GM21737 (cell line): ENCODE data around the gene GZMH.
"Not testable (repeated sequence)": the region's sequence is repeated elsewhere in the genome, so short reads cannot be mapped to it uniquely, and the experiment has no call there.

Source experiments
- ATAC-seq: cut with Tn5 transposase; IDR thresholded peaks from one replicate; pipeline ENCODE4 v1.9.1; 2021; ENCODE audit warnings: mild to moderate bottlenecking, moderate library complexity; ENCODE audit not compliant: unreplicated experiment

Gene GZMH

DNA sequence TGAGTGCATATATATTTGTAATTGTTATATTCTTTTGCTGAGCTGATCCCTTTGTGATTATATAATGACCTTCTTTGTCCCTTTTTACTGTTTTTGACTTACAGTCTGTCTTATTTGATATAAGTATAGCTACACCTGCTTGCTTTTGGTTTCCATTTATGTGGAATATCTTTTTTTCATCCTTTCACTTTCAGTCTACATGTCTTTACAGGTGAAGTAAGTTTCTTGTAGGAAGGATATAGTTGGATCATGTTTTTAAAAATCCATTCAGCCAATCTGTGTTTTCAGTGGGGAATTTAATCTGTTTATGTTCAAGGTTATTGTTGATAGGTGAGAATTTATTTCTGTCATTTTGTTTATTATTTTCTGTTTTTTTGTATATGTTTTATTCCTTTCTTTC lies 12.1 kb downstream of the GZMH start:
- no peak for ATAC-seq

DNA sequence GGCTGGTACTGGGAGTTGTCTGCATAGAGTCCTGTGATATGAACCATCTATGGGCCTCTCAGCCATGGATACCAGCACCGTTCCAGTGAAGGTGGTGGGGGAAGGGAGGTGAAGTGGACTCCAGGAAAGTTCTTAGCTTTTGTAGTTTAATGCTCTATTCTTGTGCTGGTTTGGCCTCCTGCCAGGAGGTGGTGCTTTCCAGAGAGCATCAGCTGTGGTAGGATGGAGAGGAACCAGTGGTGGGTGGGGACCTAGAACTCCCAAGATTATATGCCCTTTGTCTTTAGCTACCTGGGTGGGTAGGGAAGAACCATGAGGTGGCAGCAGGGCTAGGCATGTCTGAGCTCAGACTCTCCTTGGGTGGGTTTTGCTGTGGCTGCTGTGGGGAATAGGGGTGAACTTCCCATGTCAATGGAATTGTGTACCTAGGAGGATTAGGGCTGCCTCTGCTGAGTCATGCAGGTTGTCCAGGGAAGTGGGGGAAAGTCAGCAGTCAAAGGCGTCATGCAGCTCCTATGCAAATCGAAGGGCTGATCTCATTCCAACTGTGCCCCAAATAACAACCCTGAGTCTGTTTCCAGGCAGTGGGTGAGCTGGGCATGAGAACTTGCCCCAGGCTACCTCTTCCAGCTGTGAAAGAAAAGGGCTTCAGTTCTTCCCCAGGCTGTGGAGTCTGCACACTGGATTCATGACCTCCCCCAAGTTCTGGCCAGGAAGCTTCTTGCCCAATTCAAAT lies 14.2 kb downstream of the GZMH start:
- no peak for ATAC-seq

DNA sequence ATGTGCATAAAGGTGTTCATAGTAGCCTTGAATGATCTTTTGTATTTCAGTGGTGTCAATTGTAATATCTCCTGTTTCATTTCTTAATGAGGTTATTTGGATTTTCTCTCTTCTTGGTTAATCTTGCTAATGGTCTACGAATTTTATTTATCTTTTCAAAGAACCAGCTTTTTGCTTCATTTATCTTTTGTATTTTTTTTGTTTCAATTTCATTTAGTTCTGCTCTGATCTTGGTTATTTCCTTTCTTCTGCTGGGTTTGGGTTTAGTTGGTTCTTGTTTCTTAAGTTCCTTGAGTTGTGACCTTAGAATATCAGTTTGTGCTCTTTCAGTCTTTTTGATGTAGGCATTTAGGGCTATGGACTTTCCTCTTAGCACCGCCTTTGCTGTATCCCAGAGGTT lies 18.5 kb downstream of the GZMH start:
- not testable (repeated sequence) for ATAC-seq

DNA sequence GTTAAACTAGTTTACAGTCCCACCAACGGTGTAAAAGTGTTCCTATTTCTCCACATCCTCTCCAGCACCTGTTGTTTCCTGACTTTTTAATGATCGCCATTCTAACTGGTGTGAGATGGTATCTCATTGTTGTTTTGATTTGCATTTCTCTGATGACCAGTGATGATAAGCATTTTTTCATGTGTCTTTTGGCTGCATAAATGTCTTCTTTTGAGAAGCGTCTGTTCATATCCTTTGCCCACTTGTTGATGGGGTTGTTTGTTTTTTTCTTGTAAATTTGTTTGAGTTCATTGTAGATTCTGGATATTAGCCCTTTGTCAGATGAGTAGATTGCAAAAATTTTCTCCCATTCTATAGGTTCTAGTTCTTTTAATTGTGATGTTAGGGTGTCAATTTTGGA lies 25.1 kb downstream of the GZMH start:
- not testable (repeated sequence) for ATAC-seq

- ATAC-seq: no peak
Measured at GRCh38 chr14:24578558-24578957, 30.9 kb downstream of the GZMH start.

DNA sequence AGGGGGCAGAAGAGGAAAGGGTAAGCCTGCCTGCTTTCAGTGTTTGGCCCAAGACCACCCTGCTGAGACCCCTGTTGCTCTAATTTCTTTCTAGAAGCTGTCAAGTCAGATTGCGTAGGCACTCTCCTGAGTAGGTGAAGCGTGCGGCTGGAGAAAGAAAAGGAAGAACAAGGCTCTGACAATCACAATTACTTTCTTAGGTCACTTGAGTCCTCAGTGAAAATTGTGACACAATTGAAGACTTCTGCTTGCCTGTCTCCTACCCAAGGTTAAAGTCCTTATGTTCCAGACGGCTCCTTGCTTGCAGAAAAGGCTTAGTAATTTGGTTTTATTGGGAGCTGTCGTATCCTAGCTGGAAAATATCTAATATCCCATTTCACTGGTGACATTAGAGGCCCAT lies 32.7 kb downstream of the GZMH start:
- ATAC-seq: no peak

DNA sequence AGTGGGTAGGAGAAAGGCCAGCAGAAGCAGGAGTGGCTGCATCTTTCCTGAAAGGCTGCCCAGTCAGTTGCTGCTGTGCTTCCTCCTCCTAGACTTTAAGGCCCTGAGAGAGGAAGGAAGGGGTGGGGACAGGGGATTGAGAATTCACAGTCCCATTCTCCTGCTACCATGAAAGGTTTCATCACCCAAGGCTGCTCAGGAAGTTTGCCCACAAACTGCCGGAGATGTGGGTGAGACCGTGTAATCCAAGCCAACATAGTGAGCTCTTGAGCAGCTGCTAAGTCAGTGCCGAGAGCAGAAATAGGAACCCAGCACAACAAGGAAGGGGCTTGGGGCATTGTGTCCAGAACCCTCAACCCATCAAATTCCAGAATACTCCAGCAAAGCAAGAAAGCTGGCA lies 33.3 kb downstream of the GZMH start, which contains the start of gene CTSG:
Gene CTSG (minus strand): TSS at position 69 of the 400 bp plus-strand sequence. CDS start 27 bp downstream, at position 42.
- ATAC-seq: no peak

DNA sequence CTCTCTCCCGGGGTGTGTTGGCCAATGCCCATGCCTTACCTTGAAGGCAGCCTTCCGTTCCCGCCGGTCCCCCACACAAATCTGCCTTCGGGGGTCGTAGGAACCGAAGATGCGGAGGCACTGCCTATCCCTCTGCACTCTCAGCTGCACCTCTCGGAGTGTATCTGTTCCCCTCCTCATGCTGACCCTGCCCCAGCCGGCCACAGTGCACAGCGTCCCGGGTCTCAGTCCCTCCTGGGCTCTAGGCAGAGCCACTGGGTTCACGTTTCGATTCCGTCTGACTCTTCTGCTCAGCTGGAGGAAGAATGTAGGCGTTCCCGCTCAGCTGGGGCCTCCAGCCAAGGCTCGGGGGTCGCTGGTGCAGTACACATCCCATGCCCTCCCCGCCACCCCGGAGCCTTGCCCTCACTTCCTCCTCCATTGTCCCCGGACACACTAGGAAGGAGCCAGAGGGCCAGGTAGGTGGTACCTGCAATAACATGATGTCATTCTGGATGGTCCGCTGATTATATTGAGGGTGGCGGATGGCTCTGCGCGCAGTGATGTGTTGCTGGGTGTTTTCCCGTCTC lies 35.2 kb downstream of the GZMH start:
- no peak for ATAC-seq

DNA sequence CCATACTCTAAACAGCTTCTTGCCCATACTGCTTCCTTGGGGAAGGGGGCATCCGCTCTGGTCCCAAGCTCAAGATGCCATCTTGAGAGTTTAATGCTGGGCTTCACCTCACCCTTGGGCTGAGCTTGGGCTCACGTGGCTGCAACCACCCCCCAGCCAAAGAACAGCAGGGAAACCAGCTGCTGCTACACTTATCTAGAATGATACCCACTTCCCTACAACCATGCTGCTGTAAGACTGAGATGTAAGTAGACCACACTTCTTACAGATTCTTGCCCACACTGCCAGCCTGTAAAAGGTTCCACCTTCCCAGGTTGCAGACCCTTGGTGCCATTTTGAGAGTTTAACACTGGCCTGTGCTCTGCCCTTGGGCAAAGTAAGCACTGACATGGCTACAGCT lies 43.2 kb downstream of the GZMH start:
- ATAC-seq: no peak

DNA sequence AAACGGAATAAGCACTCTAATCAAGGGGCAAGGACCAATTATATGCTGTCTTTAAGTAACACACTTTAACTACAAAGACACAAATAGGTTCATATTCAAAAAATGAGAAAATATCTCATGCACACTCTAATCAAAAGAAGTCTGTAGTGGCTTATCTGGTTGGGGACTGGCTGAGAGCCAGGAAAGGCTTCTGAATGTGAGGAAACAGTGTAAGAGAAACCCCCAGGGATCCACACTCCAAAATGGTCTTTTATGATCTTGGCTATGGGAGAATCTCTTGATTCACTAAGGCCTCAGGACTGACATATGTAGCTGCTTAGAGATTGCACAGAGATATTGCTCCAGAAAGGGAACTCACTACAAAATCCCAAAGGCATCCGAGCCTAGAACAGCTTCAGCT lies 43.7 kb downstream of the GZMH start:
- ATAC-seq: no peak

DNA sequence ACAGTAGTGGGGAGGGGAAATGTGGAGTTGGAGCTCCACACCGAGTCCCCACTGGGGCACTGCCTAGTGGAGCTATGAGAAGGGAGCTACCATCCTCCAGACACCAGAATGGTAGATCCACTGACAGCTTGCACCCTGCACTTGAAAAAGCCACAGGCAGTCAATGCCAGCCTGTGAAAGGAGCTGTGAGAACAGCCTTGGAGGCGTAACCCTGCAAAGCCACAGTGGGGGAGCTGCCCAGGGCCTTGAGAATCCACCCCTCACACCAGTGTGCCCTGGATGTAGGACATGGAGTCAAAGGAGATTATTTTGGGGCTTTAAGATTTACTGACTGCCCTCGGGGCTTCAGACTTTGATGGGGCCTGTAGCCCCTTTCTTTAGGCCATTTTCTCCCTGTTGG lies 46.0 kb downstream of the GZMH start:
- ATAC-seq: no peak

- no peak for ATAC-seq
Measured at GRCh38 chr14:24556756-24557155, 52.7 kb downstream of the GZMH start.
